ENCODE results near the gene ATF1.
A peak's percentile ranks its signal among the peaks of the same experiment; 100 is the strongest.
"Not testable (repeated sequence)": the region's sequence is repeated elsewhere in the genome, so short reads cannot be mapped to it uniquely, and the experiment has no call there.

Gene ATF1

DNA sequence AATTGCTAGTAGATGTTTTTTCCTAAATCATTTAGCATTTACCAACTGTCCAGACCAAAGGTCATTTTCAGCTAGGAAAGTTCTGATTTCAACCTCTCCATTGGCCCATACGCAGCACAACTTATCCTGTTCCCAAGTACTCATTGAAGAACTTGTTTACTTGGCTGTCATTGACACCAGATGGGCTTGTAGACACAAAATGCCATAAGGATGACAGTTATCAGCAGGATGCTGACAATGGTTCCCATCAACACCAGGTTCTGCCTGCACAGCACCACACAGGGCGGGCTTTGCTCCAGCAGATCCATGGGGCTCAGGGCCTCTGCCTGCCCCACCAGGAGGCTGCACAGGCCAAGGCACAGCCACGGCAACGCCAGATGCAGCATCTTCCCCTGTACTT lies 42.3 kb downstream of the ATF1 start:
- no peak for DNase-seq

DNA sequence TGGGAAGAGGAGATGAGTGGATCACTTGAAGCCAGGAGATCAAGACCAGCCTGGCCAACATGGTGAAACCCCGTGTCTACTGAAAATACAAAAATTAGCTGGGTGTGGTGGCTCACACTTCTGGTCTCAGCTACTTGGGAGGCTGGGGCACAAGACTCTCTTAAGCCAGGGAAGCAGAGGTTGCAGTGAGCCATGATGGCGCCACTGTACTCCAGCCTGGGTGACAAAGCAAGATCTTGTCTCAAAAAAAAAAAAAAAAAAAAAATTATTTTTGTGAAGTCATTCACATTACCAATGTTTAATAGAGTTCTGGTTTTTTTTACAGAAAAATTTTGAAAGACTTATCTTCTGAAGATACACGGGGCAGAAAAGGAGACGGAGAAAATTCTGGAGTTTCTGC lies 45.2 kb downstream of the ATF1 start:
- not testable (repeated sequence) for DNase-seq

DNA sequence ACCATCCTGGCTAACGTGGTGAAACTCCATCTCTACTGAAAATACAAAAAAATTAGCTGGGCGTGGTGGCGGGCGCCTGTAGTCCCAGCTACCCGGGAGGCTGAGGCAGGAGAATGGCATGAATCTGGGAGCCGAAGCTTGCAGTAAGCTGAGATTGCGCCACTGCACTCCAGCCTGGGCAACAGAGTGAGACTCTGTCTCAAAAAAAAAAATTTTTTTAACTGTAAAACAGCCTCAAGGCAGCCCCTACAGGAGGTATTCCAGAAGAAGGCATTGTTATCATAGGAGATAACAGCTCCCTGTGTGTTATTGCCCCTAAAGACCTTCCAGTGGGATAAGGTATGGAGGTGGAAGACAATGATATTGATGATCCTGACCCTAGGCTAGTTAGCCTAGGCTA lies 51.0 kb downstream of the ATF1 start:
- not testable (repeated sequence) for DNase-seq

DNA sequence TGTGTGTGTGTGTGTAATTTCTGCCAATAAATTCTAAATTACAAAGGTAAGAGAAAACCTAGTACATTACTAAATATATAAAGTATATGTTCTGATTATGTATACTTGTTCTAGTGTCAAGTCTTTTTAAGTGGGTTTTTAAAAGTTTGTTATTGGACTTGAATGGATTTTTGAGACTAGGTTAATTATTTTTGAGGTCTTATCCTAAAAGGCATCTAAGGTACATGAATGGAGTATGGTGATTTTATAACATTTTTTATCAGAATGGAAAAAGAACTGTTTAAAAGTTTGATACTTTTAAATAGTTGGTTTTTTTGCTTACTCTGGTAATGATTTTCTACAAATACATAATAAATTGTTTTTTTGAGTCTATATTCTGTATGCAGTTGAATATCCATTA lies 56.3 kb downstream of the ATF1 start:
- DNase-seq: no peak

DNA sequence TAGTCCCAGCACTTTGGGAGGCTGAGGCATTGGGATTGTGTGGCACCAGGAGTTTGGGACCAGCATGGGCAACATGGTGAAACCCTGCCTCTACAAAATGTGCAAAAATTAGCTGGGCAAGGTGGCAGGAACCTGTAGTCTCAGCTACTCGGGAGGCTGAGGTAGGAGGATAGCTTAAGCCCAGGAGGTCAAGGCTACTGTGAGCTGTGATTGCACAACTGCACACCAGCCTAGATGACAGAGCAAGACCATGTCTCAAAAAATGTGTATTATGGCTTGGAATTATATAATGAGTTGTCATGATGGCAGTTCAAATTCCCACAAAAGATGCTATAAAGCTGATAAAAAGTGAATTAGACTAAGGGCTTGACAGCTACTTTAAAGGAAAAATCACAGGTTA lies 58.2 kb downstream of the ATF1 start:
- DNase-seq: no peak

DNA sequence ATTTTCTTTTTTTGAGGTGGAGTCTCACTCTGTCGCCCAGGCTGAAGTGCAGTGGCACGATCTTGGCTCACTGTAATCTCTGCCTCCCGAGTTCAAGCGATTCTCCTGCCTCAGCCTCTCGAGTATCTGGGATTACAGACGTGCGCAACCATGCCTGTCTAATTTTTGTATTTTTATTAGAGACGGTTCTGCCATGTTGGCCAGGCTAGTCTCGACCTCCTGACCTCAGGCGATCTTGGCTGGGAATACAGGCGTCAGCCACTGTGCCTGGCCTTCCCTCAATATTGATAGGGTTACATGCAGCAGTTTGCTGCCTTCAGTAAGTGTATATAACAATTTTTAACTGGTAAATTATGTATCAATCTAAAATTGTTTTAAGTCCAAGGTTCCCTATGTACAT lies 59.8 kb downstream of the ATF1 start:
- not testable (repeated sequence) for DNase-seq

DNA sequence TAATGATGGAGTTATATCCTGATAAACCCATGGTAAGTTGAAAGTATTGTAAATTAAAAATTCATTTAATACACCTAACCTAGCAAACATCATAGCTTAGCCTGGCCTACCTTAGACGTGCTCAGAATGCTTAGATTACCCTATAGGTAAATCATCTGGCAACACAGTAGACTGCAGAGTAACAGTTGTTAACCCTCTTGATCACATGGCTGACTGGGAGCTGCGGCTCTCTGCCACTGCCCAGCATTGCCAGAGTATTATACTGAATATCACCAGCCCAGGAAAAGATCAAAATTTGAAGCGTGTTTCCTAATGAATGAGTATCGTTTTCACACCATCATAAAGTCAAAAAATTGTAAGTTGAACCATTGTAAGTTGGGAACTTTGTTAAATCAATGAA lies 61.0 kb downstream of the ATF1 start:
- no peak for DNase-seq

- DNase-seq: peak; percentile 75
These were observed 61.5 kb downstream of the ATF1 start for GRCh38 chr12:50825372-50825838.

DNA sequence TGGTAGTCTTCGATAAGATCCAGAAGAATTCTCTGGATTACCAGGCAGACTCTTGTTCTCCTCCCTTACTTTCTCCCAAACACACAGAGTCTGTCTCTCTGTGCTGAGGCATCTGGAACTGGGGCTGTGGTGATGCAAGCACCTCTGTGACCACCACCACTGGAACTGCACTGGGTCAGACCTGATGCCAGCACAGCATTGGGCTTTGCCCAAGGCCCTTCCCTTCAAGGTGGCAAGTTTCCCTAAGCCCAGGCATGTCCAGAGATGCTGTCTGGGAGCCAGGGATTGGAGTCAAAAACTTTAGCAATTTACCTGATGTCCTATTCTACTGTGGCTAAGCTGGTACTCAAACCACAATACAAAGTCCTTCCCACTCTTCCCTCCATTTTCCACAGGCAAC lies 64.2 kb downstream of the ATF1 start:
- DNase-seq: no peak

DNA sequence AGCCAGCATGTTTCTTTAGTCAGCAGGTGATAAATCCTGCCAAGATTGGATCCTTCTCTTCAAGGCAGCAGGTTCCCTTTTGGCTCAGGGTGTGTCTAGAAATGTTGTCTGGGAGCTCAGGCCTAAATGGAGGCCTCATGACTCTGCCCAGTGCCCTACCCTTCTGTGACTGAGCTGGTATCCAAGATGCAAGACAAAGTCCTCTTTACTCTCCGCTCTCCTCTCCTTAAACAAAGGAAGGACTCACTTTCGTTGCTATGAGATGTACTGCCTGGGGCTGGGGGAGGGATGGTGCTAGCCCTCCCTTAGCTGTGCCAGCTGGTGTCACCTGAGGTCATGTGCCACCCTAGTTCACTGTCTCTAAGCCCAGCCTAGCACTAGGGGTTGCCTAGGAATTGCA lies 65.0 kb downstream of the ATF1 start:
- DNase-seq: no peak

DNA sequence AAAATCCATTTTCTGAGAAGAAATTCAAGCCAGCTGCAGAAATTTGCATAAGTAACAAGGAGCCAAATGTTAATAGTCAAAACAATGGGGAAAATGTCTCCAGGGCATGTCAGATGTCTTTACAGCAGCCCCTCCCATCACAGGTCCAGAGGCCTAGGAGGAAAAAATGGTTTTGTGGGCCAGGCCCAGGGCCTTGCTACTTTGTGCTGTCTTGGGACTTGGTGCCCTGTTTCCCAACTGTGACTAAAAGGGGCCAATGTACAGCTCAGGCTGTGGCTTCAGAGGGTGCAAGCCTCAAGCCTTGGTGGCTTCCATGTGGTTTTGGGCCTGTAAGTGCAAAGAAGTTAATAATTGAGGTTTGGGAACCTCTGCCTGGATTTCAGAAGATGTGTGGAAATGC lies 69.9 kb downstream of the ATF1 start:
- not testable (repeated sequence) for DNase-seq

GRCh38 chr12:50839042-50839441 lies 75.1 kb downstream of the ATF1 start:
- no peak for DNase-seq

DNA sequence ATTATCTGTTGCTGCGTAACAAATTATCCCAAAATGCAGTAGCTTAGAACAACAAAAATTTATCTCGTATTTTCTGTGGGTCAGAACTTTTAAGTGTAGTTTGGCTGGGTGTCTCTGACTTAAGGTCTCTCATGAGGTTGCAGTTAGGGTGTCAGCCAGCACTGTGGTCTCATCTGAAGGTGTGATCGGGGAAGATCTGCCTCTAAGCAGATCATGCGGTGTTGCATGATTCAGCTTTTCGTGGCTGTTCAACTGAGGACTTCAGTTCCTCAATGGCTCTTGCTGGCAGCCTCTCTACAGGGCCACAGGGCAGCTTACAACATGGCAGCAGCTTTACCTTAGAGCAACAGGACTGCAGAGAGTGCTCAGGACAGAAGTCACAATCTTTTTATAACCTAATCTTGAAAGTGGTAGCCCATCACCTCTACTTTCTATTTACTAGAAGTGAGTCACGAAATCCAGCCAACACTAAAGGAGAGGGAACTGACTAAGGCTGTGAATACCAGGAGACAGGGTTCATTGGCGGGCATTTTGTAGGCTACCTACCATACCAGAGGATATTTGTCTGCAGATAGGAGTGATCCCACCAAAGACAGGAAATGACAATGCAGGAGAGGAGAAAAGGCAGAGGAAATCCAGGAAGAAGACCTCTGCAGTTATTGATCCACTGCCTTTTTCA lies 77.0 kb downstream of the ATF1 start:
- DNase-seq: no peak

DNA sequence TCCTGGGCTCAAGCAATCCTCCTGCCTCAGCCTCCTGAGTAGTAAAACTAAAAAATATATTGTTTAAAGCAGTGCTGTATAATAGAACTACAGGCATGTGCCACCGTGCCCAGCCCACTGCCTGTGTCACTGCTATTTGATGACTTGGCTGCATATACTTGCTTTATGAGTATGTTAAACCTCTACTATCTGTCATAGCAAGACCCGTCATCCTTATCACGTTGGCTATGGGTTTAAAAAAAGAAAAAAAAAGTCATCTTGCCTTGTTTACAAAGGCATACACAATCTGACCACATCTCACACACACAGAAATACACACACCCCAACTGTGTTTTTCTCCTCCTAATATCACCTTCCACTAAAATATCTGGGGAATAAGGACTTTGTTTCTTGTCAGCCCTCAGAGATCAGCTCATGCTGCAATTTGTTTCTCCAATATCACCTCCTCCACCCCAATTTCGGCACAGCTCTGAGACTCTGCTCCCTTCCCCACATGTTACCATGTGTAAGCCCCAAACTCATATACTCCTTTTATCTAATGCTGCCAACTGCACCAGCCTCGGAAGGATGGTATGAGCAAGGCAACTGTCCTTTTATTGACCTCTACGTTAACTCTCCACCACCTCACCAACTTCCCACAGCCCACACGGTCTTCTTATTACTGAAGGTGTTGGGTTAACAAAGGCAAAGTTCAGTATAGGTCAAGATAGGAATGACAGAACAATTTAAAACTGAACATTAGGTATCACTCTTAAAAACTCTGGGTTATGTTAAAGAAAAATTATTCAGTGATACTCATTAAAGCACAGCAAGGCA lies 78.0 kb downstream of the ATF1 start:
- no peak for DNase-seq

- no peak for DNase-seq
These were observed 79.0 kb downstream of the ATF1 start, which contains the start of gene TMPRSS12 for GRCh38 chr12:50842637-50843493. Gene TMPRSS12 (plus strand): TSS chr12:50842926. CDS start chr12:50842965, 39 bp downstream.

GRCh38 chr12:50845021-50845647 lies 81.2 kb downstream of the ATF1 start:
- peak; percentile 21 for DNase-seq

GRCh38 chr12:50848963-50849362 lies 85.1 kb downstream of the ATF1 start:
- DNase-seq: no peak

- DNase-seq: not testable (repeated sequence)
These were observed 91.3 kb downstream of the ATF1 start for GRCh38 chr12:50855218-50855617.

GRCh38 chr12:50855679-50856078 lies 91.8 kb downstream of the ATF1 start:
- DNase-seq: not testable (repeated sequence)

DNA sequence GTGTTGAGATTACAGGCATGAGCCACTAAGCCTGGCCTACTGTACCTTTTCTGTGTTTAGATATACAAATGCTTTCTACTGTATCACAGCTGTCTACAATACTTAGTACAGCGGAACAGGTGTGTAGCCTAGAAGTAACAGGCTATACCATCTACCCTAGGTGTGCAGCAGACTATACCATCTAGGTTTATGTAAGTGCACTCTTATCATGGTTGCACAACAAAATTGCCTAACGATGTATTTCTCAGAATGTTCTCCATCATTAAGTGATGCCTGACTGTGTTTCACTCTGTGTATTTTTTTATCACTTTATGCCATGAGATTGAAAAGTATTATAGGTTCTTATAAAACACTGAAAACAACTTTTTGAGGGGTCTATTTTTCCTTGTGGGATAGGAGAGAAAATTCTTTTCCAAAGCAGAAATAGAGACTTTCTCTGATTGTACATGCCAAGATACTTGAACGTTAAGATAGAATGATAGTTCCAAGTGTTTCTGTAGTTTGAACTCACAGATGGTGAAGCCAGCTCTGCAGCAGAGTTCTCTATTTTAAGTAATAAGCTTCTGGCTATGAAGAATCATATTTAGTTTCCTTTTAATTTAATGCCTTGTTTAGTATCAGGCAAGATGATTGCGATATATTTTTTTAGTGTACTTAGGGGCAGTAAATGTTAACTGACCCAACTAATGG lies 95.9 kb downstream of the ATF1 start:
- DNase-seq: no peak

DNA sequence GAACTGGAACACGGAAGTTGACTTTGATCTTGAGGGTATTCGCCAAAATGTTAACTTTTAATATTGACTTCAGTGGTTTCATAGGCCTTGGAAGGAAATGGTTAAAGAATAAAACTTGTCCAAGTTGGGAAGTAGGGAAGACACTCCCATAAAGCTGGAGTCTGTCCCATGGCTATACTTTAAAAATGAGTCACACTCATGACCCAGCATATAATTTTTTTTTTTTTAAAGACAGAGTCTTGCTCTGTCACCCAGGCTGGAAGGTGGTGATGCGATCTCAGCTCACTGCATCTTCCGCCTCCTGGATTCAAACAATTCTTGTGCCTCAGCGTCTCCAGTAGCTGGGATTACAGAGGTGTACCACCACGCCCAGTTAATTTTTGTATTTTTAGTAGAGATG lies 98.4 kb downstream of the ATF1 start:
- DNase-seq: peak; percentile 77

DNA sequence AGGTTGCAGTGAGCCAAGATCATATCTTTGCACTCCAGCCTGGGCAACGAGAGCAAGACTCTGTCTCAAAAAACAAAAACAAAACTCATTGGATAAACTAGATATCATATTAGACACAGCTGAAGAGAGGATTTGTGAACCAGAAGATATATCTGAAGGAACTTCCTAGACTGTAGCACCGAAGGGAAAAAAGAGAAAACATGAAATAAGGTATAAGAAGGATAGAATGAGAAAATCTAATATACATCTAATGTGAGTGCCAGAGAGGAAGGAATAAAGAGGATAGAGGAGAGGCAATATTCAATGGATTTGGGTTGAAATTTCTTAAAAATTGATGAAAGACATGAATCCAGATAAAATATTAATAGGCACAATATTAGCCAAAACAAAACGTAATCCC lies 101.4 kb downstream of the ATF1 start:
- DNase-seq: no peak
